Prostate gland (tissue), 2 donors: ENCODE results near the gene PDE6C.

ENCODE experiments used
- POLR2A ChIP-seq: fragments of 450-650 bp; IDR thresholded peaks from one replicate; pipeline ENCODE4 v1.6.1; 2016; ENCODE audit warnings: antibody characterized with exemption, mild to moderate bottlenecking
- POLR2AphosphoS5 ChIP-seq: sonication (generic); formaldehyde crosslinking; IDR thresholded peaks from one replicate; pipeline ENCODE4 v1.6.1; 2017; ENCODE audit warnings: antibody characterized with exemption
- TF ChIP-seq, protein P1 (sequence below), 4 experiments: fragments of 200-600 bp in 2 of 4; fragments of 450-650 bp in 2 of 4; sonication (generic) in 2 of 4; IDR thresholded peaks; 1 replicate in 3 of 4; 2 replicates in 1 of 4; pipeline ENCODE4 v1.5.1; 2016 to 2019; ENCODE audit warnings: antibody characterized with exemption in 4 of 4, mild to moderate bottlenecking in 2 of 4, moderate library complexity in 2 of 4

- TF ChIP-seq, protein P1, sequence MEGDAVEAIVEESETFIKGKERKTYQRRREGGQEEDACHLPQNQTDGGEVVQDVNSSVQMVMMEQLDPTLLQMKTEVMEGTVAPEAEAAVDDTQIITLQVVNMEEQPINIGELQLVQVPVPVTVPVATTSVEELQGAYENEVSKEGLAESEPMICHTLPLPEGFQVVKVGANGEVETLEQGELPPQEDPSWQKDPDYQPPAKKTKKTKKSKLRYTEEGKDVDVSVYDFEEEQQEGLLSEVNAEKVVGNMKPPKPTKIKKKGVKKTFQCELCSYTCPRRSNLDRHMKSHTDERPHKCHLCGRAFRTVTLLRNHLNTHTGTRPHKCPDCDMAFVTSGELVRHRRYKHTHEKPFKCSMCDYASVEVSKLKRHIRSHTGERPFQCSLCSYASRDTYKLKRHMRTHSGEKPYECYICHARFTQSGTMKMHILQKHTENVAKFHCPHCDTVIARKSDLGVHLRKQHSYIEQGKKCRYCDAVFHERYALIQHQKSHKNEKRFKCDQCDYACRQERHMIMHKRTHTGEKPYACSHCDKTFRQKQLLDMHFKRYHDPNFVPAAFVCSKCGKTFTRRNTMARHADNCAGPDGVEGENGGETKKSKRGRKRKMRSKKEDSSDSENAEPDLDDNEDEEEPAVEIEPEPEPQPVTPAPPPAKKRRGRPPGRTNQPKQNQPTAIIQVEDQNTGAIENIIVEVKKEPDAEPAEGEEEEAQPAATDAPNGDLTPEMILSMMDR (IDR thresholded peaks at IDR 0.05): no peak
- no peak for TF ChIP-seq POLR2AphosphoS5
- no peak for TF ChIP-seq POLR2A
These were observed 95.3 kb downstream of the PDE6C start for GRCh38 chr10:93707623-93708022.
